H9 (cell line): ENCODE data around the gene ACAP2. TPM values are rescaled to one million over a fixed set of nuclear protein-coding genes. Genes with fewer than 3 reads are reported as not detected.

Source experiments
- DNase-seq: peaks from one replicate; pipeline ENCODE4 v3.0.0-alpha.2; 2017
- H2AFZ ChIP-seq: one replicate; pipeline ENCODE4 v1.6.1; 2013; ENCODE audit warnings: mild to moderate bottlenecking, low read length, control low read depth, moderate library complexity
- H2AK5ac ChIP-seq: 2 replicates; pipeline ENCODE4 v1.6.1; 2013; ENCODE audit warnings: low read length, control low read depth, mixed read lengths; ENCODE audit not compliant: insufficient read length
- H2BK120ac ChIP-seq: one replicate; pipeline ENCODE4 v1.6.1; 2013; ENCODE audit warnings: low read depth, mild to moderate bottlenecking, low read length, control low read depth, inconsistent platforms; ENCODE audit not compliant: poor library complexity, severe bottlenecking
- H2BK12ac ChIP-seq: 2 replicates; pipeline ENCODE4 v1.6.1; 2013; ENCODE audit warnings: low read length, control low read depth, mixed read lengths, low read depth; ENCODE audit not compliant: insufficient read length
- H2BK15ac ChIP-seq: 2 replicates; pipeline ENCODE4 v1.6.1; 2013; ENCODE audit warnings: low read depth, low read length, control low read depth
- H2BK20ac ChIP-seq: one replicate; pipeline ENCODE4 v1.6.1; 2013; ENCODE audit warnings: low read depth, mild to moderate bottlenecking, low read length, control low read depth, inconsistent platforms; ENCODE audit not compliant: poor library complexity, severe bottlenecking
- H2BK5ac ChIP-seq: 2 replicates; pipeline ENCODE4 v1.6.1; 2013; ENCODE audit warnings: low read length, control low read depth, mixed read lengths; ENCODE audit not compliant: insufficient read length
- H3K14ac ChIP-seq: 2 replicates; pipeline ENCODE4 v1.6.1; 2013; ENCODE audit warnings: low read length, control low read depth; ENCODE audit not compliant: insufficient read depth
- H3K18ac ChIP-seq: 2 replicates; pipeline ENCODE4 v1.6.1; 2013; ENCODE audit warnings: low read depth, mild to moderate bottlenecking, mixed read lengths, low read length, control low read depth; ENCODE audit not compliant: insufficient read length
- H3K23ac ChIP-seq: 2 replicates; pipeline ENCODE4 v1.6.1; 2013; ENCODE audit warnings: low read length, control low read depth, mixed read lengths, low read depth; ENCODE audit not compliant: insufficient read length
- H3K23me2 ChIP-seq: 2 replicates; pipeline ENCODE4 v1.6.1; 2013; ENCODE audit warnings: low read depth, mild to moderate bottlenecking, mixed read lengths, low read length, control low read depth; ENCODE audit not compliant: insufficient read length, poor library complexity, severe bottlenecking
- H3K27ac ChIP-seq: 2 replicates; pipeline ENCODE4 v1.5.1; 2013; ENCODE audit warnings: low read length, control low read depth, mixed read lengths, low read depth; ENCODE audit not compliant: insufficient read length
- H3K27me3 ChIP-seq: 2 replicates; pipeline ENCODE4 v1.6.1; 2013; ENCODE audit warnings: low read length, control low read depth, inconsistent platforms; ENCODE audit not compliant: insufficient read depth
- H3K4ac ChIP-seq: 2 replicates; pipeline ENCODE4 v1.6.1; 2013; ENCODE audit warnings: low read depth, mild to moderate bottlenecking, control low read depth, inconsistent platforms, low read length, moderate library complexity
- H3K4me1 ChIP-seq: 2 replicates; pipeline ENCODE4 v1.6.1; 2013; ENCODE audit warnings: low read length, control low read depth, inconsistent platforms; ENCODE audit not compliant: insufficient read depth
- H3K4me2 ChIP-seq: 2 replicates; pipeline ENCODE4 v1.6.1; 2013; ENCODE audit warnings: low read length, control low read depth, mixed read lengths; ENCODE audit not compliant: insufficient read length, insufficient read depth
- H3K56ac ChIP-seq: 2 replicates; pipeline ENCODE4 v1.6.1; 2013; ENCODE audit warnings: low read depth, mild to moderate bottlenecking, mixed read lengths, low read length, control low read depth; ENCODE audit not compliant: insufficient read length
- H3K79me1 ChIP-seq: 2 replicates; pipeline ENCODE4 v1.6.1; 2013; ENCODE audit warnings: low read depth, mild to moderate bottlenecking, moderate library complexity, low read length, control low read depth, inconsistent platforms; ENCODE audit not compliant: insufficient read depth, poor library complexity, severe bottlenecking
- H3K79me2 ChIP-seq: 2 replicates; pipeline ENCODE4 v1.6.1; 2013; ENCODE audit warnings: low read length, control low read depth, inconsistent platforms; ENCODE audit not compliant: insufficient read depth
- H3K9ac ChIP-seq: 2 replicates; pipeline ENCODE4 v1.6.1; 2013; ENCODE audit warnings: low read length, control low read depth, mixed read lengths; ENCODE audit not compliant: insufficient read length; ENCODE audit errors: extremely low read depth
- H3K9me3 ChIP-seq: one replicate; pipeline ENCODE4 v1.6.1; 2013; ENCODE audit warnings: low read depth, low read length, inconsistent platforms; ENCODE audit not compliant: control insufficient read depth
- H3T11ph ChIP-seq: one replicate; pipeline ENCODE4 v1.6.1; 2013; ENCODE audit warnings: mild to moderate bottlenecking, low read length, control low read depth, inconsistent platforms
- H4K20me1 ChIP-seq: one replicate; pipeline ENCODE4 v1.6.1; 2013; ENCODE audit not compliant: control insufficient read depth, insufficient read length, insufficient read depth
- H4K5ac ChIP-seq: 2 replicates; pipeline ENCODE4 v1.6.1; 2013; ENCODE audit warnings: low read depth, mild to moderate bottlenecking, mixed read lengths, low read length, control low read depth; ENCODE audit not compliant: insufficient read length
- H4K8ac ChIP-seq: replicated peaks from 2 replicates; pipeline ENCODE4 v1.6.1; 2013; ENCODE audit warnings: low read length, control low read depth, mixed read lengths, low read depth; ENCODE audit not compliant: insufficient read length
- H4K91ac ChIP-seq: 2 replicates; pipeline ENCODE4 v1.6.1; 2013; ENCODE audit warnings: low read depth, mild to moderate bottlenecking, moderate library complexity, mixed read lengths, low read length, control low read depth; ENCODE audit not compliant: insufficient read length
- H3K27ac Mint-ChIP-seq, 3 experiments: 2 replicates in 2 of 3; 3 replicates in 1 of 3; pipeline ENCODE4 v1.8.0; 2020 to 2021; ENCODE audit warnings: mixed read lengths in 3 of 3, mild to moderate bottlenecking in 1 of 3, moderate library complexity in 1 of 3
- H3K27me3 Mint-ChIP-seq: 2 replicates; pipeline ENCODE4 v1.8.0; 2021; ENCODE audit warnings: low read depth, mild to moderate bottlenecking, moderate library complexity, mixed read lengths
- H3K36me3 Mint-ChIP-seq, 3 experiments: 2 replicates in 2 of 3; 3 replicates in 1 of 3; pipeline ENCODE4 v1.8.0; 2020 to 2021; ENCODE audit warnings: low read depth in 3 of 3, mixed read lengths in 3 of 3; ENCODE audit not compliant: insufficient read depth in 1 of 3
- H3K4me1 Mint-ChIP-seq, 2 experiments: 2 replicates each; pipeline ENCODE4 v1.8.0; 2020; ENCODE audit warnings: mixed read lengths in 2 of 2
- H3K4me3 Mint-ChIP-seq, 2 experiments: 2 replicates in 1 of 2; 3 replicates in 1 of 2; pipeline ENCODE4 v1.8.0; 2020 to 2021; ENCODE audit warnings: mild to moderate bottlenecking in 2 of 2, mixed read lengths in 2 of 2, moderate library complexity in 1 of 2
- H3K9me3 Mint-ChIP-seq, 2 experiments: 2 replicates in 1 of 2; 3 replicates in 1 of 2; pipeline ENCODE4 v1.8.0; 2020; ENCODE audit warnings: mild to moderate bottlenecking in 2 of 2, mixed read lengths in 2 of 2, moderate library complexity in 1 of 2
- CTCF ChIP-seq: fragments of 200-600 bp; sonication (generic); conservative IDR thresholded peaks from 3 replicates; pipeline ENCODE4 v1.8.0; 2021; ENCODE audit warnings: antibody characterized with exemption, mild to moderate bottlenecking
- total RNA-seq: library from RNA; stranded (reverse); gene quantifications from 2 replicates; pipeline ENCODE4 v1.2.1, GENCODE V29; 2021

Gene ACAP2
- total RNA-seq, 1 experiment from 2014 or later, result 30.8 TPM

DNA sequence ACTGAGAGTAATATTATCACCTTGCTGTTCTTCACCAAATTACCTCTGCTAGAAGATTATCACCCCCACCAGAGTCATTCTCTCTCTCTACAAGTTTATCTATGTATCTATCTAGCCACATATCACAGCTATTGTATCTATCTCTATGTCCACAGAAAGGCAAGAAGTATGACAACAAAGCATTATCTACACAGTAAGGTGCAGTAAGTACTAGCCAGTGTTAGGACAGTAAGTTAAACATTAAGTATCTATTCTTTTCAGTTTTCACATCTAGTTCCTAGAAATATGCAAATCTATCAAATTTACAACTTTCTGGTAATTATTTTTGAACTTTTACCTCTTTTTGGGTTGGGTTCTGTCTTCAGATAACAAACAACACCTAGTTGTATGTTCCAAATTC lies 145.4 kb downstream of the ACAP2 start:
- Histone ChIP-seq H2BK20ac (no peak overlapping the region), H2BK12ac (no peak overlapping the region), H2BK5ac (no peak overlapping the region), H2AK5ac (no peak overlapping the region), H3K4ac (no peak overlapping the region), H3K23me2 (no peaks in the 10 kb centered on the region), H3T11ph (no peak overlapping the region), H4K91ac (no peak overlapping the region), H2AFZ (no peak overlapping the region), H3K4me1 (no peaks in the 10 kb centered on the region), H3K27ac (no peak overlapping the region), H4K20me1 (no peaks in the 10 kb centered on the region), H3K14ac (no peak overlapping the region), H3K23ac (no peak overlapping the region), H3K79me2 (no peaks in the 10 kb centered on the region), H4K8ac (no peak overlapping the region), H2BK120ac (no peak overlapping the region), H3K9me3 (no peaks in the 10 kb centered on the region), H3K56ac (no peak overlapping the region), H3K79me1 (no peaks in the 10 kb centered on the region), H3K9ac (no peak overlapping the region), H3K27me3 (no peaks in the 10 kb centered on the region), H3K4me2 (no peak overlapping the region), H4K5ac (no peak overlapping the region), H3K18ac (no peak overlapping the region), H2BK15ac (no peak overlapping the region)
- Mint-ChIP-seq H3K4me3 (no peak overlapping the region), H3K9me3 (no peaks in the 10 kb centered on the region), H3K27me3 (peaks cover 2% of the 10 kb centered on the region; the same call in 1 of the 2 replicates), H3K27ac (no peak overlapping the region), H3K36me3 (peaks cover 4 to 24% (median 20%) of the 10 kb centered on the region in 3 experiments; a peak in 6 of 7 replicates), H3K4me1 (no peaks in the 10 kb centered on the region)
- TF ChIP-seq CTCF, result no peak
- DNase-seq, result no peak
